Neural progenitor cell (in vitro differentiated cells): Measurements from ENCODE around the gene RPE. TPM values are rescaled to one million over a fixed set of nuclear protein-coding genes. Genes with fewer than 3 reads are reported as not detected.

ENCODE experiments used
- DNase-seq: peaks from one replicate; pipeline ENCODE4 v3.0.0-alpha.2; 2016; ENCODE audit warnings: low spot score
- H2AFZ ChIP-seq: fragments of 200-600 bp; sonication (generic); replicated peaks from 2 replicates; pipeline ENCODE4 v1.6.1; 2016; ENCODE audit warnings: antibody characterized with exemption
- H3F3A ChIP-seq: fragments of 200-600 bp; sonication (generic); 2 replicates; pipeline ENCODE4 v1.6.1; 2016; ENCODE audit warnings: antibody characterized with exemption, low read depth
- H3K27ac ChIP-seq: fragments of 200-600 bp; sonication (generic); 2 replicates; pipeline ENCODE4 v1.5.1; 2016; ENCODE audit warnings: mild to moderate bottlenecking
- H3K27me3 ChIP-seq: fragments of 200-600 bp; sonication (generic); 2 replicates; pipeline ENCODE4 v1.6.1; 2016; ENCODE audit warnings: mild to moderate bottlenecking, moderate library complexity
- H3K36me3 ChIP-seq: fragments of 200-600 bp; sonication (generic); 2 replicates; pipeline ENCODE4 v1.5.1; 2016
- H3K4me1 ChIP-seq: fragments of 200-600 bp; sonication (generic); 2 replicates; pipeline ENCODE4 v1.6.1; 2016; ENCODE audit warnings: mixed run types
- H3K4me2 ChIP-seq: fragments of 200-600 bp; sonication (generic); 2 replicates; pipeline ENCODE4 v1.6.1; 2016
- H3K4me3 ChIP-seq: fragments of 200-600 bp; sonication (generic); 2 replicates; pipeline ENCODE4 v1.5.1; 2016
- H3K79me2 ChIP-seq: fragments of 200-600 bp; sonication (generic); 2 replicates; pipeline ENCODE4 v1.6.1; 2016; ENCODE audit warnings: low read depth
- H3K9ac ChIP-seq: fragments of 200-600 bp; sonication (generic); 2 replicates; pipeline ENCODE4 v1.6.1; 2016
- H3K9me3 ChIP-seq: fragments of 200-600 bp; sonication (generic); 2 replicates; pipeline ENCODE4 v1.5.1; 2016; ENCODE audit warnings: low read depth
- H4K20me1 ChIP-seq: fragments of 200-600 bp; sonication (generic); 2 replicates; pipeline ENCODE4 v1.6.1; 2016; ENCODE audit warnings: low read depth
- H3K27ac Mint-ChIP-seq: 3 replicates; pipeline ENCODE4 v1.8.0; 2021; ENCODE audit warnings: mixed read lengths
- H3K27me3 Mint-ChIP-seq: 2 replicates; pipeline ENCODE4 v1.8.0; 2022; ENCODE audit warnings: low read depth, mild to moderate bottlenecking, inconsistent platforms, moderate library complexity, mixed read lengths; ENCODE audit not compliant: insufficient read depth
- H3K36me3 Mint-ChIP-seq: 3 replicates; pipeline ENCODE4 v1.8.0; 2021; ENCODE audit warnings: mixed read lengths
- H3K4me1 Mint-ChIP-seq: 3 replicates; pipeline ENCODE4 v1.8.0; 2021; ENCODE audit warnings: mixed read lengths
- H3K4me3 Mint-ChIP-seq: 3 replicates; pipeline ENCODE4 v1.8.0; 2021; ENCODE audit warnings: mild to moderate bottlenecking, moderate library complexity, mixed read lengths
- H3K9me3 Mint-ChIP-seq: 3 replicates; pipeline ENCODE4 v1.8.0; 2020; ENCODE audit warnings: mixed read lengths
- CTCF ChIP-seq: fragments of 200-600 bp; sonication (generic); IDR thresholded peaks from 2 replicates; pipeline ENCODE4 v1.5.1; 2017; ENCODE audit warnings: antibody characterized with exemption, mild to moderate bottlenecking
- EZH2 ChIP-seq: fragments of 200-600 bp; sonication (generic); IDR thresholded peaks from 2 replicates; pipeline ENCODE4 v1.6.1; 2017; ENCODE audit warnings: antibody characterized with exemption, mild to moderate bottlenecking, moderate library complexity
- EZH2phosphoT487 ChIP-seq: fragments of 200-600 bp; sonication (generic); IDR thresholded peaks from 2 replicates; pipeline ENCODE4 v1.6.1; 2017; ENCODE audit warnings: antibody characterized with exemption
- total RNA-seq: library from RNA; depleted of rRNA; stranded (reverse); fragments of >200 nt; gene quantifications from 2 replicates; pipeline ENCODE4 v1.2.3, GENCODE V29; 2015; ENCODE audit warnings: low replicate concordance

RPE gene
- total RNA-seq, 1 donor from 2014 or later, result 92.3 TPM

GRCh38 chr2:210027608-210028007 lies 25.2 kb downstream of the RPE start:
- Histone ChIP-seq H3K36me3 (peaks cover 7% of the 10 kb centered on the region), H2AFZ (no peak overlapping the region), H3K4me3 (no peak overlapping the region), H3K4me1 (no peaks in the 10 kb centered on the region), H3K4me2 (no peak overlapping the region), H3K27ac (no peak overlapping the region), H3F3A (peaks cover 7% of the 10 kb centered on the region), H4K20me1 (no peaks in the 10 kb centered on the region), H3K79me2 (no peaks in the 10 kb centered on the region), H3K9me3 (no peaks in the 10 kb centered on the region), H3K27me3 (no peaks in the 10 kb centered on the region), H3K9ac (no peak overlapping the region)
- H3K36me3 Mint-ChIP-seq, result peaks cover 21% of the 10 kb centered on the region
- H3K27me3 Mint-ChIP-seq, result no peaks in the 10 kb centered on the region
- TF ChIP-seq EZH2phosphoT487, result no peak
- TF ChIP-seq CTCF, result no peak
- no peak for TF ChIP-seq EZH2
- H3K4me3 Mint-ChIP-seq, result no peak overlapping the region
- DNase-seq, result no peak
- no peaks in the 10 kb centered on the region for H3K4me1 Mint-ChIP-seq
- no peak overlapping the region for H3K27ac Mint-ChIP-seq
- no peaks in the 10 kb centered on the region for H3K9me3 Mint-ChIP-seq

DNA sequence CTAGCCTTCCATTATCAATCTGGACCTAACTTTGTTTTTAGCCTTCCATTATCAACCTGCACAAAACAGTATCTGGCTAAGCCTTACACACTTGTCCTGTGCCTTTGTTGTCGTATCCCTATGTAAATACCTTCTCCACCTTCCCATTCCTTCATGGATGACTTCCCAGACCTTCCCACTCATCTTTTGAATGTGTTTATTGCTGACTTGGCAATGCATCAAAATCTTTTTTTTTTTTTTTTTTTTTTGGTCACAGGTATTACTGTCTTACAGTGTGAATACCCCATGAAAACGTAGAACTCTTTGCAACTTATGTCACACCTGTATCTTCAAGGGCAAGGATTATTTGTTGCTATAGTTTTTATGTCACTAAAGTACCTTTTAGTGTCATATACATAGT lies 25.7 kb downstream of the RPE start:
- no peak overlapping the region for H3K27ac Mint-ChIP-seq
- Histone ChIP-seq H3K9me3 (no peaks in the 10 kb centered on the region), H3K4me2 (no peak overlapping the region), H3K27me3 (no peaks in the 10 kb centered on the region), H2AFZ (no peak overlapping the region), H3F3A (peaks cover 7% of the 10 kb centered on the region), H3K79me2 (no peaks in the 10 kb centered on the region), H4K20me1 (no peaks in the 10 kb centered on the region), H3K9ac (no peak overlapping the region), H3K4me1 (no peaks in the 10 kb centered on the region), H3K36me3 (peaks cover 4% of the 10 kb centered on the region), H3K4me3 (no peak overlapping the region), H3K27ac (peak overlapping the region; percentile 12)
- no peaks in the 10 kb centered on the region for H3K9me3 Mint-ChIP-seq
- no peak overlapping the region for H3K4me3 Mint-ChIP-seq
- no peaks in the 10 kb centered on the region for H3K4me1 Mint-ChIP-seq
- peaks cover 23% of the 10 kb centered on the region for H3K36me3 Mint-ChIP-seq
- DNase-seq, result no peak
- H3K27me3 Mint-ChIP-seq, result no peaks in the 10 kb centered on the region
- no peak for TF ChIP-seq EZH2phosphoT487
- TF ChIP-seq EZH2, result no peak
- no peak for TF ChIP-seq CTCF

DNA sequence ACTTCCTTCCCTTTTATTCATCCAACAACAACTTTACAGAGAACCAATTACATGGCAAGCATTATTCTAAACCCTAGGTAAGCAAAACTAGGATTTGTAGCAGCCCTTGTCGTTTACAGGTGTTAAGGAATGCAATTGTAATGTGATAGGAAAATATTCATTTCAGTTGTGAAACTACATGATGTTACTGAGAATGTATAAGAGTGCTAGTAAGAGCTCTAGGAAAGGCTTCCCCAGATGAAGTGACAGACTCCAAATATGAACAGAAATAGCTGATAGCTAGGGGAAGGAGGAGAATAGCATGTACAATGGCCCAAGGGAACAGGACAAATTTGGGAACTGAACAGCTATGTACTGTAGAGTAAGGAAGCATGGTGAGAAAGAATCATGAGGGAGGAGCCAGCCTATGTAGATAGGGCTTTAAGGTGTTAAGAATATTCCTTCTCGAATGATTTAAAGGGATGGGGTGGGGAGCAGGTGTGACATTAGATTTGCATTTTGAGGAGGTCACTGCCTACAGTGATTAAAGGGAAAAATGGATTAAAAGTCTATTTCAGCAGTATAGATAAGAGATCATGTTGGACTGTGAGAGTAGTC lies 31.7 kb downstream of the RPE start:
- H3K27ac Mint-ChIP-seq, result no peak overlapping the region
- H3K36me3 ChIP-seq, result no peaks in the 10 kb centered on the region
- H3K27me3 ChIP-seq, result no peaks in the 10 kb centered on the region
- no peaks in the 10 kb centered on the region for H3K27me3 Mint-ChIP-seq
- H3K36me3 Mint-ChIP-seq, result peaks cover 16% of the 10 kb centered on the region
- H3K9ac ChIP-seq, result no peak overlapping the region
- TF ChIP-seq EZH2, result no peak
- no peak overlapping the region for H2AFZ ChIP-seq
- no peak overlapping the region for H3K4me3 ChIP-seq
- no peak for DNase-seq
- H3K27ac ChIP-seq, result no peak overlapping the region
- H3K4me3 Mint-ChIP-seq, result no peak overlapping the region
- H3K9me3 ChIP-seq, result no peaks in the 10 kb centered on the region
- peaks cover 2% of the 10 kb centered on the region for H3K9me3 Mint-ChIP-seq
- no peaks in the 10 kb centered on the region for H3K4me1 Mint-ChIP-seq
- no peaks in the 10 kb centered on the region for H3K4me1 ChIP-seq
- H4K20me1 ChIP-seq, result no peaks in the 10 kb centered on the region
- no peak overlapping the region for H3K4me2 ChIP-seq
- no peaks in the 10 kb centered on the region for H3K79me2 ChIP-seq
- no peaks in the 10 kb centered on the region for H3F3A ChIP-seq

GRCh38 chr2:210035679-210036078 lies 33.2 kb downstream of the RPE start:
- Histone ChIP-seq H3F3A (no peaks in the 10 kb centered on the region), H3K79me2 (no peaks in the 10 kb centered on the region), H3K27ac (no peak overlapping the region), H3K4me1 (no peaks in the 10 kb centered on the region), H3K27me3 (no peaks in the 10 kb centered on the region), H3K4me2 (no peak overlapping the region), H3K4me3 (no peak overlapping the region), H2AFZ (no peak overlapping the region), H3K9ac (no peak overlapping the region), H3K36me3 (no peaks in the 10 kb centered on the region), H4K20me1 (no peaks in the 10 kb centered on the region), H3K9me3 (no peaks in the 10 kb centered on the region)
- Mint-ChIP-seq H3K36me3 (peaks cover 16% of the 10 kb centered on the region), H3K4me1 (no peaks in the 10 kb centered on the region), H3K4me3 (no peak overlapping the region), H3K27ac (no peak overlapping the region), H3K27me3 (no peaks in the 10 kb centered on the region), H3K9me3 (peaks cover 2% of the 10 kb centered on the region)
- TF ChIP-seq CTCF (no peak), EZH2 (no peak), EZH2phosphoT487 (no peak)
- DNase-seq, result no peak
